ENCODE data around the gene MRPL10. TPM values are rescaled to one million over a fixed set of nuclear protein-coding genes. Genes with fewer than 3 reads are reported as not detected.

MRPL10 gene
- total and polyA plus RNA-seq, 2 donors (not counting 3 experiments of a cell fraction or from before 2014, with no cell fraction given) = 43.4 to 84.0 TPM

DNA sequence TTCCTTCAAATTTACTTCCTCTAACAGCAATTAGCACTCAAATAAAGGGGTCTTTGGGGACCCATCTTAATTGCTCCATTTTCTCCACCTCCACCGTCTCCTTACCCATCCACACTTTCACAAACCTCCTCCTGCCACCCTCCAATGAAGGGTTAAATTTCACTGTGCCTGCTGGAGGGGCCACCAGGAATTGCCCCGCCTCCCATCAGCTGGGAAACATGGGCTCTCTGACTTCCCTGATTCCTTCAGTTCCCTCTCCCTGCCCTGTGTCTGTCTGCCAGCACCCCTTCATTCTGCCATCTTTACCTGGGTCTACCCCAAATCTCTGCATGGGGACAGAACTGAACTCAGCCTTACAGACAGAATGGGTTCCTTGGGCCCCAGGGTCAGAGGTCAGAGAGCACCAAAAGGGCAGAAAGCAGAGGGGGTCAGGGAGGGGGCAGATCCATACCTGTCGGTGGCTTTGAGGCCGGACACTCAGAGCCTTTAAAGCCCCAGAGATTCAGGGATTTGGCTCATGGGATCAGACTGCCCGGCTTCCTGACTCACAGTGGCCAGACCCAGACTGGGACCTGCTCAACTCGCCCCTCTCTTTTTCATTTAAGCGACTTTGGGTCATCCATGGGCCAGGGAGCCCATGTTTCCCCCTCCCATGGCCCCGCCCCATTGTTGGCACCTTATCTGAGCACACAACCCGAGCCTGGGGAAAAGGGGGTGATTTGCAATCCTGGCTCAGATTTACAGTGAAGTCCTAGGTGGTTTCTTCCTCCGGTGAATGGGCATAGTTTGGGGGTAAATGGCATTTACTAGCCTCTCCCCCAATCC lies 47.1 kb upstream of the MRPL10 start:
- Histone ChIP-seq H3K4me2 (ENCODE audit: insufficient read depth, low read length) (no peak overlapping the region), H3K79me2 (ENCODE audit: control insufficient read depth, insufficient read depth, low read length) (no peaks in the 10 kb centered on the region), H2AFZ (ENCODE audit: low read depth, low read length) (no peak overlapping the region), H3K36me3 (ENCODE audit: control insufficient read depth in 2 of 2, extremely low read depth in 1 of 2, insufficient read depth in 2 of 2, low read length in 2 of 2) (no peaks in the 10 kb centered on the region), H3K4me1 (ENCODE audit: control insufficient read depth, extremely low read depth, insufficient read depth, low read length) (peaks cover 7% of the 10 kb centered on the region), H3K9me3 (replicated peaks; ENCODE audit: control insufficient read depth, insufficient read depth, low read length) (no peaks in the 10 kb centered on the region), H3K27me3 (ENCODE audit: control insufficient read depth in 2 of 2, insufficient read depth in 2 of 2, low read length in 2 of 2) (peaks cover 16 to 17% of the 10 kb centered on the region in 2 experiments), H3K9me1 (replicated peaks; ENCODE audit: control insufficient read depth, extremely low read depth, insufficient read depth, low read length) (no peaks in the 10 kb centered on the region), H4K20me1 (replicated peaks; ENCODE audit: control insufficient read depth, extremely low read depth, insufficient read depth, low read length) (no peaks in the 10 kb centered on the region), H3K9ac (replicated peaks; ENCODE audit: extremely low read depth, insufficient read depth, low read length) (no peak overlapping the region), H3K4me3 (replicated peaks in 1 of 3; ENCODE audit: insufficient read depth in 1 of 3, low read depth in 1 of 3, low read length in 3 of 3) (no peak overlapping the region), H3K27ac (ENCODE audit: insufficient read depth, low read depth, low read length) (no peak overlapping the region)
- no peak for TF ChIP-seq EZH2 (IDR thresholded peaks at IDR 0.05; ENCODE audit: borderline replicate concordance, low read depth, low read length, severe bottlenecking)
- dilution Hi-C loops (cut with MboI; ENCODE audit: extremely low pct_ligation_motif_present, low sequenced_read_pairs) = no loop called here
- intact Hi-C loops (cut with micrococcal nuclease) = no loop called here
- ChIA-PET CTCF (interaction anchor here (1.7 to 2.5 kb wide), 2 partner anchors 11 to 17 kb away, joined by 8 to 17 read pairs; partner anchors contain the start of gene SP2), POLR2A (no interaction called here)
- no TSS peak for BruUV-seq (replicated peaks)
- DNase-seq (ENCODE audit: low read depth, low spot score) (no peak), FAIRE-seq (no peak)

GRCh38 chr17:47877368-47878034 lies 46.2 kb upstream of the MRPL10 start:
- no TSS peak for BruUV-seq (replicated peaks)
- no peak overlapping the region for H3K4me3 ChIP-seq (replicated peaks in 1 of 3; ENCODE audit: insufficient read depth in 1 of 3, low read depth in 1 of 3, low read length in 3 of 3)
- no peaks in the 10 kb centered on the region for H3K9me1 ChIP-seq (replicated peaks; ENCODE audit: control insufficient read depth, extremely low read depth, insufficient read depth, low read length)
- dilution Hi-C loops (cut with MboI; ENCODE audit: extremely low pct_ligation_motif_present, low sequenced_read_pairs) (no loop called here), intact Hi-C loops (cut with micrococcal nuclease) (no loop called here)
- no peak for DNase-seq (ENCODE audit: low read depth, low spot score)
- no peak overlapping the region for H2AFZ ChIP-seq (ENCODE audit: low read depth, low read length)
- TF ChIP-seq MYC (IDR thresholded peaks at IDR 0.05; ENCODE audit: low read depth, low read length) = no peak
- no peak for TF ChIP-seq POLR2AphosphoS5 (IDR thresholded peaks at IDR 0.05; ENCODE audit: insufficient read depth, low read depth, low read length)
- TF ChIP-seq CTCF (IDR thresholded peaks at IDR 0.05; ENCODE audit: extremely low read depth in 1 of 2, insufficient read depth in 1 of 2, low read depth in 1 of 2, low read length in 2 of 2) = no peak
- TF ChIP-seq JUN (IDR thresholded peaks at IDR 0.05; ENCODE audit: borderline replicate concordance, insufficient read depth, insufficient read length, low read depth) = no peak
- TF ChIP-seq EZH2 (IDR thresholded peaks at IDR 0.05; ENCODE audit: borderline replicate concordance, low read depth, low read length, severe bottlenecking) = no peak
- TF ChIP-seq, protein P1, sequence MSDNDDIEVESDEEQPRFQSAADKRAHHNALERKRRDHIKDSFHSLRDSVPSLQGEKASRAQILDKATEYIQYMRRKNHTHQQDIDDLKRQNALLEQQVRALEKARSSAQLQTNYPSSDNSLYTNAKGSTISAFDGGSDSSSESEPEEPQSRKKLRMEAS (IDR thresholded peaks at IDR 0.05; ENCODE audit: insufficient read depth, insufficient read length) = no peak
- no peak for TF ChIP-seq FOS (IDR thresholded peaks at IDR 0.05; ENCODE audit: borderline replicate concordance, insufficient read depth, low read length)
- no peak for TF ChIP-seq GATA2 (IDR thresholded peaks at IDR 0.05; ENCODE audit: insufficient read depth, insufficient read length, low read depth, low read length)
- no peak for TF ChIP-seq POLR2A (IDR thresholded peaks at IDR 0.05; ENCODE audit: low read depth, low read length)
- H3K27ac ChIP-seq (ENCODE audit: insufficient read depth, low read depth, low read length) = no peak overlapping the region
- FAIRE-seq = no peak
- no peaks in the 10 kb centered on the region for H4K20me1 ChIP-seq (replicated peaks; ENCODE audit: control insufficient read depth, extremely low read depth, insufficient read depth, low read length)
- no peaks in the 10 kb centered on the region for H3K9me3 ChIP-seq (replicated peaks; ENCODE audit: control insufficient read depth, insufficient read depth, low read length)
- H3K4me1 ChIP-seq (ENCODE audit: control insufficient read depth, extremely low read depth, insufficient read depth, low read length) = peaks cover 7% of the 10 kb centered on the region
- POLR2A ChIA-PET = no interaction called here
- no peaks in the 10 kb centered on the region for H3K79me2 ChIP-seq (ENCODE audit: control insufficient read depth, insufficient read depth, low read length)
- H3K27me3 ChIP-seq (ENCODE audit: control insufficient read depth in 2 of 2, insufficient read depth in 2 of 2, low read length in 2 of 2) = peaks cover 25 to 27% of the 10 kb centered on the region in 2 experiments
- CTCF ChIA-PET = interaction anchor here (2.5 kb wide), 1 partner anchor 12 kb away, joined by 17 read pairs; no protein-coding TSS in a partner anchor
- H3K36me3 ChIP-seq (ENCODE audit: control insufficient read depth in 2 of 2, extremely low read depth in 1 of 2, insufficient read depth in 2 of 2, low read length in 2 of 2) = no peaks in the 10 kb centered on the region
- no peak overlapping the region for H3K9ac ChIP-seq (replicated peaks; ENCODE audit: extremely low read depth, insufficient read depth, low read length)
- no peak overlapping the region for H3K4me2 ChIP-seq (ENCODE audit: insufficient read depth, low read length)
